Ishikawa (cell line): ENCODE data around the gene STAP2.

Experiments used
- CEBPB ChIP-seq: IDR thresholded peaks from 2 replicates; pipeline ENCODE4 v1.6.1; 2012
- CREB1 ChIP-seq: IDR thresholded peaks from 2 replicates; pipeline ENCODE4 v1.6.1; 2012; ENCODE audit warnings: low read depth
- EGR1 ChIP-seq: IDR thresholded peaks from 2 replicates; pipeline ENCODE4 v1.6.1; 2012
- EP300 ChIP-seq: IDR thresholded peaks from 2 replicates; pipeline ENCODE4 v1.6.1; 2012; ENCODE audit warnings: borderline replicate concordance
- FOXM1 ChIP-seq: IDR thresholded peaks from 2 replicates; pipeline ENCODE4 v1.6.1; 2012; ENCODE audit warnings: low read depth, borderline replicate concordance
- NFIC ChIP-seq: IDR thresholded peaks from 2 replicates; pipeline ENCODE4 v1.6.1; 2012
- RAD21 ChIP-seq: IDR thresholded peaks from 2 replicates; pipeline ENCODE4 v1.6.1; 2012; ENCODE audit warnings: low read depth
- REST ChIP-seq: IDR thresholded peaks from 2 replicates; pipeline ENCODE4 v1.6.1; 2012; ENCODE audit warnings: low read depth, mild to moderate bottlenecking
- TAF1 ChIP-seq: IDR thresholded peaks from 2 replicates; pipeline ENCODE4 v1.6.1; 2012; ENCODE audit warnings: low read depth, mild to moderate bottlenecking
- TCF12 ChIP-seq: IDR thresholded peaks from 2 replicates; pipeline ENCODE4 v1.6.1; 2012; ENCODE audit warnings: low read depth
- TEAD4 ChIP-seq: IDR thresholded peaks from 2 replicates; pipeline ENCODE4 v1.6.1; 2012
- YY1 ChIP-seq: IDR thresholded peaks from 2 replicates; pipeline ENCODE4 v1.6.1; 2012; ENCODE audit warnings: low read depth
- ZBTB7A ChIP-seq: IDR thresholded peaks from 2 replicates; pipeline ENCODE4 v1.6.1; 2012; ENCODE audit warnings: low read depth
- TF ChIP-seq, protein P1 (sequence below): IDR thresholded peaks from 2 replicates; pipeline ENCODE4 v1.6.1; 2012
- TF ChIP-seq, protein P2 (sequence below): IDR thresholded peaks from 2 replicates; pipeline ENCODE4 v1.6.1; 2012

The STAP2 gene

DNA sequence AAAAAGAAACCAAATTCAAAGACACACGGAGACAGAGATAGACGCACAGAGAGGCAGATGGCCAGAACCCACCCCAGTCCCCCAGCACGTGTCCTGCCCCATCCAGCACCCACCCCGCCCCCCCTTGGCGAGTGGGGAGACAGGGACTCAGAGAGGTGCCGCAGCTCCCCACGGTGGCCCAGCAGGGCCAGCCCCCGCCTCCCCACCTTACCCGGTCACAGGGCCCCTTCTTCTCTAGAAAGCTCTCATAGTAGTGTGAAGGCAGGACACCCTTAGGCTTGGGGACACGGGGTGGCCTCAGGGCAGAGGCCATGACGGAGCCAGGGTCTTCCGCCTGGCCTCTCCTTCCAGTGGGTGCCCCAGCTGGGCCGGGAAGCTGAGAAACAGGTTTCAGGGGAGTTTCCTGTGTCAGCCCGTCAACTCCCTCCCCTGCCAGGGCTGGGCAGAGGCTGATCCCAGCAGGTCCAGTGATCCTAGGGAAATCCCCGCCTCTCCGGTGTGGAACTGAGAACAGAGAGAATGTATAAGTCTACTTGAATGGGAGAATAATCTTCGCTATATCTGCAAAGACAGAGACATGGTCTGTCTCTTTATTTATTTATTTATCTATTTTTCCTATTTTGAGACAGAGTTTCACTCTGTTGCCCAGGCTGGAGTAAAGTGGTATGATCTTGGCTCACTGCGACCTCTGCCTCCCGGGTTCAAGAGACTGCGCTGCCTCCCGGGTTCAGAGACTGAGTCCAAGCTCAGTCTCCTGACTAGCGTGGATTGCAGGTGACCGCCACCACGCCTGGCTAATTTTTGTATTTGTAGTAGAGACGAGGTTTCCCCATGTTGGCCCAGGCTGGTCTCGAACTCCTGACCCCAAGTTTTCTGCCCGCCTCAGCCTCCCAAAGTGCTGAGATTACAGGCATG is at the start of gene STAP2:
STAP2 (minus strand) TSS at position 387 of the 915 bp plus-strand sequence; CDS start at position 313, 74 bp downstream.
- 0 out of 2 replicates have a peak, but pooled peaks have one; percentile 9 for TF ChIP-seq YY1
- no peak for TF ChIP-seq RAD21
- TF ChIP-seq ZBTB7A = peak; percentile 72; the same call in 1 of the 2 replicates

- TF ChIP-seq RAD21 (no peak), FOXM1 (no peak), CEBPB (no peak), TCF12 (no peak), YY1 (no peak), REST (no peak), TEAD4 (no peak), EGR1 (no peak)
Measured at GRCh38 chr19:4386041-4386782, 47.6 kb upstream of the STAP2 start.

DNA sequence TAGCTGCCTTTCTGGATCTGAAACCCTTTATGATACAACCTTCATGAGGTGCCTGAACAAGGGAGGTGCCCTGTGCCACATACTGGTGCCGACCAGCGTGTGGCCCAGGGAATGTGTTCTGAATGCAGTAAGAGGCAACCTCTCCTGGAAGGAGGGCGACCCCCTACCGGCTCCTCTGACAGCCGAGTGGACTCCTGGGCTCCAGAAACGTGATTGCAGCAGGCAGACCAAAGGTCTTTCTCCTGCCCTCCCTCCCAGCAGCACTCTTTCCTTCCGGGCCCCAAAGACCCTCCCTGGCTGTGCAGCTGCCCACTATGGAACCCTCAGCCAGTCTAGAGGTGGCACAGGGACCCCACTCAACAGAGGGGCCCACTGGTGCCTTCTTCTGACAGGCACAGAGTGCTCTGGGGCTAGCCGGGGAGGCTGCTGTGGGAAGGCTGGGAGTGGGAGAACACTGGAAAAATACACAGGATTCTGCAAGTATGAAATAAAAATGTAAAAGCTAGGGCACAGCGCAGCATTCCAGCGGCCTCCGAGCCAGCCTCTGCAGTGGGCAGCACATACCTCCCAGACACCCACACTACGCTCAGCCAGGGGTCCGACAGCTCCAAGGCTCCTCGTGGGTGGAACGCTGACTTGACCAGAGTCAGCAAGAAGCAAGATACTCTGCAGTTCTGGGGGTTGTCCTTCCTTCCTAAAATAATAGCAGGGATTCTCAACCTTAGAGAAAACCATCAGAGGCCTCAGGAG is 46.8 kb upstream of the STAP2 start:
- TF ChIP-seq TAF1 (no peak), CEBPB (no peak), NFIC (no peak), ZBTB7A (no peak), YY1 (no peak), EGR1 (no peak), TEAD4 (no peak), TCF12 (no peak), RAD21 (no peak), EP300 (no peak), REST (no peak), FOXM1 (no peak), CREB1 (no peak)
- TF ChIP-seq, protein P1, sequence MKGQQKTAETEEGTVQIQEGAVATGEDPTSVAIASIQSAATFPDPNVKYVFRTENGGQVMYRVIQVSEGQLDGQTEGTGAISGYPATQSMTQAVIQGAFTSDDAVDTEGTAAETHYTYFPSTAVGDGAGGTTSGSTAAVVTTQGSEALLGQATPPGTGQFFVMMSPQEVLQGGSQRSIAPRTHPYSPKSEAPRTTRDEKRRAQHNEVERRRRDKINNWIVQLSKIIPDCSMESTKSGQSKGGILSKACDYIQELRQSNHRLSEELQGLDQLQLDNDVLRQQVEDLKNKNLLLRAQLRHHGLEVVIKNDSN = no peak
- TF ChIP-seq, protein P2, sequence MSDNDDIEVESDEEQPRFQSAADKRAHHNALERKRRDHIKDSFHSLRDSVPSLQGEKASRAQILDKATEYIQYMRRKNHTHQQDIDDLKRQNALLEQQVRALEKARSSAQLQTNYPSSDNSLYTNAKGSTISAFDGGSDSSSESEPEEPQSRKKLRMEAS = no peak

DNA sequence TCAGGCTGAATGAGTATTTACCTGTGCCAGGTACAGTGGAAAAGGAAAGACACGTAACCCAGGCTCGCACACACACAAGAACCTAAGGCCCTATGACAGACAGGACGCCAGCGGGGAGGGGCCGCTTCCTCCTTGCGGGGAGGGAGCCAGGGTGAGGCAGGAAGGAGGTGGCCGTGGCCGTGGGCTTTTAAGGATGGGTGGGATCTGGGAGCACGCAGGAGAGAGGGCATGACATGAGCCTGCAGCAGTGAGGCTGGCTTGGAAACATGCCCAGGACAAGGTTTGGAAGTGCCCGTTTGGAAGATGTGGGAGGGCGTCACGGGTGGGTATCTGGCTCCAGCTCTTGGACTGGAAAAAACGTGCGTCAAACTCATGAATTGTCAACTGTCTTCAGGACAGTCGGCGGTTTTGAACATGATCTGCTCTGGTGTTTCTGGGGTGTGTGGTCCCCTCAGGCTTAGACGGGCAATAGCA is 41.7 kb upstream of the STAP2 start:
- no peak for TF ChIP-seq EGR1
- no peak for TF ChIP-seq YY1
- TF ChIP-seq, protein P1 = no peak
- TF ChIP-seq TEAD4 = no peak
- TF ChIP-seq TAF1 = no peak
- TF ChIP-seq CREB1 = no peak
- TF ChIP-seq EP300 = no peak
- TF ChIP-seq RAD21 = no peak
- no peak for TF ChIP-seq CEBPB
- TF ChIP-seq, protein P2 = no peak
- no peak for TF ChIP-seq REST
- no peak for TF ChIP-seq ZBTB7A
